Astrocyte of the cerebellum (primary cell): ENCODE results near the gene TROAP.
A peak's percentile ranks its signal among the peaks of the same experiment; 100 is the strongest.

Source experiments
- DNase-seq: peaks from one replicate; pipeline ENCODE4 v3.0.0-alpha.2; 2011; ENCODE audit warnings: low read depth
- H3K4me3 ChIP-seq: 2 replicates; pipeline ENCODE4 v1.5.1; 2011; ENCODE audit warnings: mild to moderate bottlenecking, low read depth, low read length, moderate library complexity
- CTCF ChIP-seq: IDR thresholded peaks from 2 replicates; pipeline ENCODE4 v1.5.1; 2012; ENCODE audit warnings: low read length, low read depth, moderate library complexity, mild to moderate bottlenecking; ENCODE audit errors: missing control alignments
- in situ Hi-C: cut with HindIII; loops from 2 replicates; pipeline ENCODE4 v1.10.0; 2017; ENCODE audit warnings: low sequenced_read_pairs

The TROAP gene

DNA sequence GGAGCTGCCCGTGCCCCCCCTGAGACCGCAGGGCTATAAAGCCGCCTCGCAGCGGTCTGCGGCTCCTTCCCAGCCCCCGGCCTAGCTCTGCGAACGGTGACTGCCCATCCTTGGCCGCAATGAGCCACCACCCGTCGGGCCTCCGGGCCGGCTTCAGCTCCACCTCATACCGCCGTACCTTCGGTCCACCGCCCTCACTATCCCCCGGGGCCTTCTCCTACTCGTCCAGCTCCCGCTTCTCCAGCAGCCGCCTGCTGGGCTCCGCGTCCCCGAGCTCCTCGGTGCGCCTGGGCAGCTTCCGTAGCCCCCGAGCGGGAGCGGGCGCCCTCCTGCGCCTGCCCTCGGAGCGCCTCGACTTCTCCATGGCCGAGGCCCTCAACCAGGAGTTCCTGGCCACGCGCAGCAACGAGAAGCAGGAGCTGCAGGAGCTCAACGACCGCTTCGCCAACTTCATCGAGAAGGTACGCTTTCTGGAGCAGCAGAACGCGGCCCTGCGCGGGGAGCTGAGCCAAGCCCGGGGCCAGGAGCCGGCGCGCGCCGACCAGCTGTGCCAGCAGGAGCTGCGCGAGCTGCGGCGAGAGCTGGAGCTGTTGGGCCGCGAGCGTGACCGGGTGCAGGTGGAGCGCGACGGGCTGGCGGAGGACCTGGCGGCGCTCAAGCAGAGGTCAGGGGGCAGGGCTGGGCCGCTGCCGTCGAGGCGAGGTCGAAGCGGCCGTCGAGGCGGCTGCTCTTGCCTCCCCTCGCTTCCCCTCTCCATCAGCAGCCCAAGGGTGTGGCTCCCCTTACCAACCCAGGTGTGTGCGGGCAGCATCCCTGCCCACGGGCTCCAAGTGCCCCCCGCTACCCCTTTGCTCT, 27.7 kb upstream of the TROAP start, which contains the start of gene PRPH:
Gene PRPH (plus strand): TSS at position 66 of the 855 bp plus-strand sequence. CDS start 54 bp downstream, at position 120.
- TF ChIP-seq CTCF = no peak
- no peak for DNase-seq
- in situ Hi-C loops = no loop called here
- no peak within 1 kb of the TSS for H3K4me3 ChIP-seq

DNA sequence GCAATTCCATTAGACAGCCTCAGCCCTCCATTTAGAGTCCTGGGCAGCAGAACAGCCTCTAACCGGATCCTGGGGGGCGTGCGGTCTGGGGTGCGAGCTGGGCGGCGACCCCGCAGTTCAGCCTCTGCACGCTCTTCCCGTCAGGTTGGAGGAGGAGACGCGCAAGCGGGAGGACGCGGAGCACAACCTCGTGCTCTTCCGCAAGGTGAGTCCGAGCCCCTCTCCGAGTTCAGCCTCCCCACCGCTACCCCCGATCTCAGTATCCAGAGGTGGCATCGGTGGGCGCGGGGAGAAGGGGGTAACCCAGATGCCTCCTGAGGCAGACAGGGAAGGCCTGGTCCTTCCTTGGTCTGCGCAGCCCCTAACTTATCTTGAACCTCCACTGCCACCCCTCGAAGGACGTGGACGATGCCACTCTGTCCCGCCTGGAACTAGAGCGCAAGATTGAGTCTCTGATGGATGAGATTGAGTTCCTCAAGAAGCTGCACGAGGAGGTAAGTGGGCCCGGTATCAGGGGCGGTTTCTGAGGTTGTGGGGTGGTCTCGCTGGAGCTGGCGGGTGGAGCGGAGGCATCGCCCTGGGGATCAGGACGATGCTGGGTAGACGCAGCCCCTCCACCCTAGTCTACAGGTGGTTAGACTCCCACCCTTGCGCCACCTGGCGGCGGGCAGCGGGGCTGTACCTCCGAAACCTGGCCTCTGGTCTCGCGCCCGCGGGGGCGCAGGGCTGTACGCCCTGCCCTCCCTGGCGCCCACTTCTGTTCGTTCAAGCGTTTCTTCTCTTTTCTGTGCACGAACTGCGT, 26.8 kb upstream of the TROAP start:
- in situ Hi-C loops = no loop called here
- TF ChIP-seq CTCF = peak; percentile 69
- H3K4me3 ChIP-seq = no peak overlapping the region
- DNase-seq = no peak

DNA sequence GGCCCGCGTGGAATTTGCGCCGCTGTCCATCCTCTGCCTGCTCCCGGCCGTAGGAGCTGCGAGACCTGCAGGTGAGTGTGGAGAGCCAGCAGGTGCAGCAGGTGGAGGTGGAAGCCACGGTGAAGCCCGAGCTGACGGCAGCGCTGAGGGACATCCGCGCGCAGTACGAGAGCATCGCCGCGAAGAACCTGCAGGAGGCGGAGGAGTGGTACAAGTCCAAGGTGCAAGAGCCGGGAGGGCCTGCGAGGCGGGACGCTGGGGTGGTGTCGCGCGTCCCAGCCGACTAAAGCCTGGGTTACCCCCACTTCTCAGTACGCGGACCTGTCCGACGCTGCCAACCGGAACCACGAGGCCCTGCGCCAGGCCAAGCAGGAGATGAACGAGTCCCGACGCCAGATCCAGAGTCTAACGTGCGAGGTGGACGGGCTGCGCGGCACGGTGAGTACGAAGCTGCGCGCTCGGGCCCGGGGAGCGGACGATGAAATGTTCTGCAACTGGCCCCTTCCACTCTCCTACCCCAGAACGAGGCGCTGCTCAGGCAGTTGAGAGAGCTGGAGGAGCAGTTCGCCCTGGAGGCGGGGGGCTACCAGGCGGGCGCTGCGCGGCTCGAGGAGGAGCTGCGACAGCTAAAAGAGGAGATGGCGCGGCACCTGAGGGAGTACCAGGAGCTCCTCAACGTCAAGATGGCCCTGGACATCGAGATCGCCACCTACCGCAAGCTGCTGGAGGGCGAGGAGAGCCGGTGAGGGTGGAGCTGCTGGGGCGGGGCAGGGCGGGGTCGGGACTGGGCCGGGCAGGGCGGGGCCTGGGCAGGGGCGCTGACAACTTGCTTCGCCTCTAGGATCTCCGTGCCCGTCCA, 26.0 kb upstream of the TROAP start:
- in situ Hi-C loops = no loop called here
- TF ChIP-seq CTCF = peak; percentile 12
- no peak for DNase-seq
- no peak overlapping the region for H3K4me3 ChIP-seq

- no peak for TF ChIP-seq CTCF
- DNase-seq = no peak
- in situ Hi-C loops = no loop called here
- no peak overlapping the region for H3K4me3 ChIP-seq
These were observed 25.4 kb upstream of the TROAP start for GRCh38 chr12:49297695-49298060.

- in situ Hi-C loops = no loop called here
- peak; percentile 4 for TF ChIP-seq CTCF
- H3K4me3 ChIP-seq = no peak overlapping the region
- DNase-seq = no peak
These were observed 24.9 kb upstream of the TROAP start for GRCh38 chr12:49298160-49298559.

- no peak overlapping the region for H3K4me3 ChIP-seq
- no peak for DNase-seq
- TF ChIP-seq CTCF = no peak
- in situ Hi-C loops = no loop called here
These were observed 21.3 kb upstream of the TROAP start for GRCh38 chr12:49301760-49302159.
